Measurements from ENCODE around the gene SLFN12. TPM values are rescaled to one million over a fixed set of nuclear protein-coding genes. Genes with fewer than 3 reads are reported as not detected.
"Not testable (repeated sequence)": the region's sequence is repeated elsewhere in the genome, so short reads cannot be mapped to it uniquely, and the experiment has no call there.

SLFN12 gene
- 12.5 and 14.2 TPM in 2 replicates for total RNA-seq

DNA sequence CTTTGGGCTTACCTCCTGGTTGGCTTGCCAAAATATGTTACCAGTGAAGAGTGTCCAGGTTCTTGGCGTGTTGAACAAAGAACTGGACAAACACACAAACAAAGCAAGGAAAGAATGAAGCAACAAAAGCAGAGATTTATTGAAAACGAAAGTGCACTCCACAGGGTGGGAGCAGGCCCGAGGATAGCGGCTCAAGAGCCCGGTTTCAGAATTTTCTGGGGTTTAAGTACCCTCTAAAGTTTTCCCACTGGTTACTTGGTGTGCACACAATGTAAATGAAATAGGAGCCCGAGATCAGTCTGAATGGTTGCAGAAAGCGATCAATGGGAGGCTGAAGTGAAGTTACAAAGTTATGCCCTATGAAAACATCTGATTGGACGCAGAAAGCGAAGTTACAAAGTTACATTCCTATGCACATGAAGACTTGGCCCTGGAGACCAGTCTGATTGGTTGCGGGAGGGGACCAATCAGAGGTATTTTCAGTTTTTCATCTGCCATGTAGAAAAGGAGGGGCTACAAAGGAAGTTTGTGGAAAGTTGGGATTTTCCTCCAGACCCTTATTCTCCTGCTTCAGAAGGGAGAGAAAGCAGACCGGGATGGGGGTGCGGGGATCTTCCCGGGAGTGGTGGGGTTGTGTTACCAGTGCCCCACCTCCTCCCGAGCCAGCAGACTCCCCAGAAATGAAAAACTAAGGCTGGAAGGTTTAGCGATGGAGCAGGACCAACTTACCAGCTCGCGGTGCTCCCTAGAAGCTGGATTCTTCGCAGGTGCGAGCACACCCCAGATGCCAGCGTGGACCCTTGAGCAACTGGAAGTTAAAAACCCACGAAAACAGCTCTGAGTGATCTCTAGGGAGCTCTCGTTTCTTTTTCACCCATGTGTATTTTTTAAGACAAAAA is at the start of gene SLFN12:
TSS of gene SLFN12 (minus strand) at position 325 of the 899 bp plus-strand sequence. CDS start 9,472 bp downstream, outside the sequence.
- intact Hi-C loops (cut with micrococcal nuclease) = loop anchor here (2.0 to 5.0 kb wide), 4 partner anchors 60 to 190 kb away; partner anchors contain the start of genes SLFN11, SLFN12L and SLFN5

DNA sequence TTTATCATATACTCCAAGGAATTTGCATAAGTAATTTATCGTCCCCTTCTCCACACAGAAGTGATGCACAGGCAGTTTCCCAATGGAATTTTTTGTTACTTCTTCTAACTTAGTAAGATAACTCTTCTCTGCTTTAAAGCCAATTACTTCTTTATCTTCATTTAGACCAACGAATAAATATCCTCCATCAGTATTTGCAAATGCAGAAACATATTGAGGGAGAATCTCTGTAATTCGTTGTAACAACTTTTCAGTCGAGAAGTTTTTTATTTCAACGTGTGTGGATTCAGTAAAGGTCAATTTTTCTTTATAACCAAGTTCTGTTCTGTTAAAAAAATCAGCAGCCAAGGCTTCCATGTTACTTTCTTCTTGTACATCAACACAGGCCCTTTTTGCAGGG is 47.0 kb upstream of the SLFN12 start:
- intact Hi-C loops (cut with micrococcal nuclease) = no loop called here

- intact Hi-C loops (cut with micrococcal nuclease) = no loop called here
Observed at GRCh38 chr17:35477248-35477647, 44.9 kb upstream of the SLFN12 start.

DNA sequence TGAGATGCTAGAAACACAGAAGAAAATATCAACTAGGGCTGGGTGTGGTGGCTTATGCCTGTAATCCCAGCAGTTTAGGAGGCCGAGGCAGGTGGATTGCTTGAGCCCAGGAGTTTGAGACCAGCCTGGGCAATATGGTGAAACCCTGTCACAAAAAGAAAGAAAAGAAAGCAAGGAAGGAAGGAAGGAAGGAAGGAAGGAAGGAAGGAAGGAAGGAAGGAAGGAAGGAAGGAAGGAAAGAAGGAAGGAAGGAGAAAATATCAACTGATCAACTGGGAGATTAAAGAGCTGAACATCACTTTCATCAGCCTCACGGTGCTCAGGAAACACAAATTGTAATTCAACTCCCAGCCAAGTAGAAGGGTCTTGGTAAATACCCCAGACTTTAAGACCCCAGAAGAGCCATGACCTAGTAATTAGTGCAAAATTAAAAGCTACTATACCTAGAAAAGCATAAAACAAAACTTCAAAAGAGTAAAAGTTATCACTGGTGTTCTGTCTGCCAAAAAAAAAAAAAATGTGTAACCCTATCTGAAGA is 44.1 kb upstream of the SLFN12 start:
- intact Hi-C loops (cut with micrococcal nuclease) = no loop called here

DNA sequence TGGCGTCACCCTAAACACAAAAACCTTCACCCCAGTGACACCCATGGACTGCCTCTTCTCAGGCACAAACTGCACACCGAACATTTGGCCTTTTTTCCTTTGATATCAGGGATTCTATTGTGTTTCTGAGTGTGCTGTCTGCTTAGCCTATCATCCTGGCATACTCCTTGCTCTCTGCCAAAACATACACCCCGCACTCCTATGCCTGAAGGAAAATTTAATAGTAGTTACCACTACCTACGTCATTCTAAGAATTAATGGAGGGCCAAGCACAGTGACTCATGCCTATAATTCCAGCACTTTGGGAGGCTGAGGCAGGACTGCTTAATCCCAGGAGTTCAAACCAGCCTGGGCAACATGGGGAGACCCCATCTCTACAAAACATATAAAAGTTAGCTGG is 36.2 kb upstream of the SLFN12 start:
- intact Hi-C loops (cut with micrococcal nuclease) = no loop called here

DNA sequence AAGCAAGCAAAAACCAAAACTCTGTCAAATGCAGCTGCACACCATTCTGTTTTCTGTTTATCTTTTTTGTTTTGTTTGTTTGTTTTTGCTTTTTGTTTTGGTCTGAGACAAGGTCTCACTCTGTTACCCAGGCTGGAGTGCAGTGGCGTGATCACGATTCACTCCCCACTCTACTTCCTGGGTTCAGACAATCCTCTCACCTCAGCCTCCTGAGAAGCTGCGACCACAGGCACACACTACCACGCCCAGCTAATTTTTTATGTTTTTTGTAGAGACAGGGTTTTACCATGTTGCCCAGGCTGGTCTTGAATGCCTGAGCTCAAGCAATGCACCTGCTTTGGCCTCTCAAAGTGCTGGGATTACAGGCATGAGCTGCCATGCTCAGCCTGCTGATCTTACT is 35.5 kb upstream of the SLFN12 start:
- intact Hi-C loops (cut with micrococcal nuclease) = no loop called here

DNA sequence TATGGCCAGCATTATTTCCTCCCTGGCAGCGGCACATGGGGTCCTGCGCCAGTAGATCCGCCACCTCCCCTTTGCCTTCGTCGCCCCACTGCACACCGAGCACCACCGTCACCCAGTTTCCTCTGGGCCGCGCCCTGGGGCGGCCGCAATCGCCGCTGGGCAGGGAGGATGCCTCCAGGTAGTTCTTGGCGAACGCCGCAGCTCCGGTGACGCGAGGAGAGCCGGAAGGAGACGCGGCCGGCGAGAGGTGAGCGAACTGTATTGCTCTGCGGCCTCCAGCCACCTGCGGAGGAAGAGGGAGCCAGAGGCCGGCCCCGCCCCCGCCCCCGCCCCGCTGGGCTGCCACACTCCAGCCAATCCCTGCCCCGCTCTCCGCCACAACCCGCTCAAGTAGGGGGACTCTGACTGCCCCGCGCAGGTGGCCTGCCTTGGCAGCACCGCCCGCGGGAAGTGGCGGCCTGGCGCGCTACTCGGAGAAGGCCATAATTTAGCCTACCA is 28.1 kb upstream of the SLFN12 start:
- intact Hi-C loops (cut with micrococcal nuclease) = no loop called here

DNA sequence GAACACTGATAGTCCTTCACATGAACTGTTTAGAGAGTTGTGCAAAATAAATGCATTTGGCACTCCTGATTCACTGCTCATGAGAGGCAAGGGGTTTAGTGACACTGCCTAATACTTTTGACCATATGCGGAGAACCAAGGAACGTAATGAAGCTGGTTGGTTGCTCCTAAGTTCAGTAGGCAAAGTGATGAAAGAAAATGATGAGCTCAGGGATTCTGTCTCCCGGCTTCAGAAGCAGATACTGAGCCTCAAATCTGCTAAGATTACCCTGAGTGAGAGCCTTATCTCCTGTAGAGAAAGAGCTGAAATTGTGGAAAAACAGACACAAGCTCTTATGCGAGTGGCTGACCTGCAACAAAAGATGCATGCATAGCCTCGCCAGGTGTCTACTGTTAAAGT is 21.7 kb upstream of the SLFN12 start:
- intact Hi-C loops (cut with micrococcal nuclease) = not testable (repeated sequence)

DNA sequence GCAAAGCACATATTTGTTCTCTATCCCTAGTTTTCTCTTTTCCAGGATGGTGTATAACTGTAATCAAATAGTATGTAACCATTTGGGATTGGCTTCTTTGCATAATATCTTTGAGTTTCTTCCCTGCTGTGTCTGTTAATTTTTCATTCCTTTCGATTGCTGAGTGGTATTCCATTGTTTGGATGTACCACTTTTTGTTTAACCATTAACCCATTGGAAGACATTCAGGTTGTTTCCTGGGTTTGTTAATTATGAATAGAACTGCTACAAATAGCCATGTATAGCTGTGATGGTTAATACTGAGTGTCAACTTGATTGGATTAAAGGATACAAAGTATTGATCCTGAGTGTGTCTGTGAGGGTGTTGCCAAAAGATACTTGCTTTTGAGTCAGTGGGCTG is 20.9 kb upstream of the SLFN12 start:
- intact Hi-C loops (cut with micrococcal nuclease) = no loop called here

- intact Hi-C loops (cut with micrococcal nuclease) = loop anchor here (2.0 to 5.0 kb wide), 2 partner anchors 38 to 91 kb away; no protein-coding TSS in a partner anchor
Observed at GRCh38 chr17:35449371-35449931, 17.2 kb upstream of the SLFN12 start.

DNA sequence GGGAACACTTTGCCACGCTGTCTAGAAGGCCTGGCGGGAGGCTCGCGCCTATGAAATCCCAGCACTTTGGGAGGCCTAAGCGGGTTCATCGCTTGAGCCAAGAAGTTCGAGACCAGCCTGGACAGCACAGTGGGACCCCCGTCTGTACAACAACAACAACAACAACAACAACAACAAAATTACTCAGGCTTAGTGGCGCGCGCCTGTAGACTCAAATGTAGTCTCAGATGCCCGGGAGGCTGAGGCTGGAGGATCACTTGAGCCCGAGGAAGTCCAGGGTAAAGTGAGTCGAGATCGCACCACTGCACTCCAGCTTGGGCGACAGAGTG is 16.6 kb upstream of the SLFN12 start:
- intact Hi-C loops (cut with micrococcal nuclease) = loop anchor here (1.0 to 5.0 kb wide), 3 partner anchors 38 to 92 kb away; no protein-coding TSS in a partner anchor

GRCh38 chr17:35448214-35448898 is 16.1 kb upstream of the SLFN12 start, which contains the start of gene SLFN13:
TSS of gene SLFN13 (minus strand) at chr17:35448766. CDS start at chr17:35445680, 3,086 bp downstream.
- intact Hi-C loops (cut with micrococcal nuclease) = loop anchor here (1.0 to 5.0 kb wide), 3 partner anchors 39 to 92 kb away; no protein-coding TSS in a partner anchor

GRCh38 chr17:35447499-35447898 is 15.2 kb upstream of the SLFN12 start:
- intact Hi-C loops (cut with micrococcal nuclease) = loop anchor here (5.0 kb wide), 1 partner anchor 40 kb away; no protein-coding TSS in a partner anchor

- intact Hi-C loops (cut with micrococcal nuclease) = no loop called here
Observed at GRCh38 chr17:35438433-35438832, 6.1 kb upstream of the SLFN12 start.

- intact Hi-C loops (cut with micrococcal nuclease) = loop anchor here (2.0 to 5.0 kb wide), 4 partner anchors 61 to 190 kb away; partner anchors contain the start of genes SLFN11, SLFN12L and SLFN5
Observed at GRCh38 chr17:35433075-35433894, 985 bp upstream of the SLFN12 start.

- intact Hi-C loops (cut with micrococcal nuclease) = loop anchor here (5.0 kb wide), 3 partner anchors 57 to 117 kb away; partner anchors contain the start of genes SLFN11 and SLFN12L
Observed at GRCh38 chr17:35429702-35430101, 2.6 kb downstream of the SLFN12 start.

- intact Hi-C loops (cut with micrococcal nuclease) = no loop called here
Observed at GRCh38 chr17:35428229-35428628, 4.1 kb downstream of the SLFN12 start.

DNA sequence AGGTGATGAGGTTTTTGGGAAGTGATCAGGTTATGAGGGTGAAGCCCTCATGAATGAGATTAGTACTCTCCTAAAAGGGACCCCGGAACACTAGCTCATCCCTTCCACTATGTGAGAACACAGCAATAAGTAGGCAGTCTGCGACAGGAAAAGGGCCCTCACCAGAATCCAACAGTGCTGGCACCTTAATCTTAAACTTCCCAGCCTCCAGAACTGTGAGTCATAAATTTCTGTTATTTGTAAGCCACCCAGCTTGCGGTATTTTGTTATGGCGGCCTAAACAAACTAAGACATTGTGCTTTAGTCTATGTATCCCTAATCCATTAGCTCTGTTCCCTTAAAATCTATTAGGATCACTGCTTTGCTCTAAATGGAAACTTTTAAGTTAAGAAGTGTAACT is 8.5 kb downstream of the SLFN12 start:
- intact Hi-C loops (cut with micrococcal nuclease) = no loop called here

DNA sequence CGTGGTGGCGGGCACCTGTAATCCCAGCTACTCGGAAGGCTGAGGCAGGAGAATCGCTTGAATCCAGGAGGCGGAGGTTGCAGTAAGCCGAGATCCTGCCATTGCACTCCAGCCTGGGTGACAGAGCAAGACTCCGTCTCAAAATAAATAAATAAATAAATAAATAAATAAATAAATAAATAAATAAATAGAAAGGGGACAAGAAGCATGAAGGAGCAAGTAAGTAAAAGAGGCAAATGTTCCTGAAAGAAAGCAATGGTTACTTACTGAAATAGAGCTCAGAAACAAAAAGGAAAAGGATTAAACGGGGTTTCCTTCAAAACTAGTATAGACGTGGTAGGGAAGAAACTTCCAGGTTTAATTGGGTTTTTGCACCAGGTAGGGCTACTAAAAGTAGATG is 11.2 kb downstream of the SLFN12 start:
- intact Hi-C loops (cut with micrococcal nuclease) = not testable (repeated sequence)

DNA sequence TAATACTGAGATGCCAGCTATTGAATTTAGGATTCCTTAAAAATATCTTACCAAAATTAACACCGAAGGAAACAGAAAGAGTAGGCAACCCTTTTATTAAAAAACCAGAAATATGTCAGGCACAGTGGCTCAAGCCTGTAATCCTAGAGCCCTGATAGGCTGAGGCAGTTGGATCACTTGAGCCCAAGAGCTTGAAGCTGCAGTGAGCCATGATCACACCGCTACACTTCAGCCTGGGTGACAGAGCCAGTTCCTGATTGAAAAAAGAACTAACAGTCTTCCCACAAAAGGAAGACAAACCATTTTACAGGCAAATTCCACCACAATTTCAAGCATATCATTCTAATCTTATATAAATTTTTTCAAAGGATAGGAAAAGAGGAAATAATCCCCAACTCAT is 15.6 kb downstream of the SLFN12 start:
- intact Hi-C loops (cut with micrococcal nuclease) = no loop called here

Data from T-helper 2 cell treated with Interferon-gamma antibody and Interleukin-4, amounts not matched to agents 100 ng/mL and 5 ng/mL, for 36 hours (primary cell).